Measurements from ENCODE around the gene DDX54. TPM values are rescaled to one million over a fixed set of nuclear protein-coding genes. Genes with fewer than 3 reads are reported as not detected.

DDX54 gene
- polyA plus RNA-seq, 1 donor: 51.1 TPM

- WGBS (ENCODE audit: insufficient coverage, low lambda C conversion rate): 0% methylated on average over 5 of the region's 70 CpGs
- Histone ChIP-seq H3K36me3 (ENCODE audit: control insufficient read depth, insufficient read depth, low read length) (peaks cover 9% of the 10 kb centered on the region), H3K4me1 (ENCODE audit: control insufficient read depth, insufficient read depth, low read length) (peaks cover 5% of the 10 kb centered on the region), H3K9me3 (ENCODE audit: control insufficient read depth, low read depth, low read length) (no peaks in the 10 kb centered on the region), H3K4me3 (ENCODE audit: low read length) (peak overlapping the region; percentile 4), H3K27me3 (ENCODE audit: control insufficient read depth, insufficient read depth, low read length) (peaks cover 66% of the 10 kb centered on the region), H3K27ac (ENCODE audit: low read length) (no peak overlapping the region)
- DNase-seq: peak; percentile 58 to 66
Measured at GRCh38 chr12:113152835-113153814, 32.2 kb downstream of the DDX54 start.

GRCh38 chr12:113152196-113152834 is 33.0 kb downstream of the DDX54 start:
- Histone ChIP-seq H3K9me3 (ENCODE audit: control insufficient read depth, low read depth, low read length) (no peaks in the 10 kb centered on the region), H3K36me3 (ENCODE audit: control insufficient read depth, insufficient read depth, low read length) (peaks cover under 1% of the 10 kb centered on the region), H3K4me3 (ENCODE audit: low read length) (no peak overlapping the region), H3K27ac (ENCODE audit: low read length) (no peak overlapping the region), H3K27me3 (ENCODE audit: control insufficient read depth, insufficient read depth, low read length) (peaks cover 66% of the 10 kb centered on the region), H3K4me1 (ENCODE audit: control insufficient read depth, insufficient read depth, low read length) (peaks cover 5% of the 10 kb centered on the region)
- DNase-seq: no peak
- WGBS (ENCODE audit: insufficient coverage, low lambda C conversion rate): no CpG with 5 or more reads among the region's 9 CpGs

DNA sequence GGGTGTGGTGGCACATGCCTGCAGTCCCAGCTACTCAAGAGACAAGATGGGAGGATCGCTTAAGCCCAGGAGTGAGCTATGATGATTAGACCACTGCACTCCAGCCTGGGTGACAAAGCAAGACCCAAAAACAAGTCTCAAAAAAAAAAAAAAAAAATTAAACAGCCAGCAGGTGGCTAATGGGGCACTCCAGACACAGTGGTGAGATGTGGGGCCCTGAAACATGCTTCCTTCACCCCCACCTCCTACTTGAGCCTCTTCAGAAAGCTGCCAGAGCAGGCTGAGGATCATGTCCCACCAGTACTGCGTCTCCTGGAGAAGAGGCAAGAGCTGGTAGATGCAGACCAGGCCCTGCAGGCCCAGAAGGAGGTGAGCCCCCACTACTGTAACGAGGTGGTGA is 33.6 kb downstream of the DDX54 start:
- H3K36me3 ChIP-seq (ENCODE audit: control insufficient read depth, insufficient read depth, low read length): no peaks in the 10 kb centered on the region
- peaks cover 5% of the 10 kb centered on the region for H3K4me1 ChIP-seq (ENCODE audit: control insufficient read depth, insufficient read depth, low read length)
- WGBS (ENCODE audit: insufficient coverage, low lambda C conversion rate): no CpG with 5 or more reads among the region's 3 CpGs
- H3K27ac ChIP-seq (ENCODE audit: low read length): no peak overlapping the region
- no peaks in the 10 kb centered on the region for H3K9me3 ChIP-seq (ENCODE audit: control insufficient read depth, low read depth, low read length)
- no peak for DNase-seq
- H3K4me3 ChIP-seq (ENCODE audit: low read length): no peak overlapping the region
- H3K27me3 ChIP-seq (ENCODE audit: control insufficient read depth, insufficient read depth, low read length): peaks cover 66% of the 10 kb centered on the region

DNA sequence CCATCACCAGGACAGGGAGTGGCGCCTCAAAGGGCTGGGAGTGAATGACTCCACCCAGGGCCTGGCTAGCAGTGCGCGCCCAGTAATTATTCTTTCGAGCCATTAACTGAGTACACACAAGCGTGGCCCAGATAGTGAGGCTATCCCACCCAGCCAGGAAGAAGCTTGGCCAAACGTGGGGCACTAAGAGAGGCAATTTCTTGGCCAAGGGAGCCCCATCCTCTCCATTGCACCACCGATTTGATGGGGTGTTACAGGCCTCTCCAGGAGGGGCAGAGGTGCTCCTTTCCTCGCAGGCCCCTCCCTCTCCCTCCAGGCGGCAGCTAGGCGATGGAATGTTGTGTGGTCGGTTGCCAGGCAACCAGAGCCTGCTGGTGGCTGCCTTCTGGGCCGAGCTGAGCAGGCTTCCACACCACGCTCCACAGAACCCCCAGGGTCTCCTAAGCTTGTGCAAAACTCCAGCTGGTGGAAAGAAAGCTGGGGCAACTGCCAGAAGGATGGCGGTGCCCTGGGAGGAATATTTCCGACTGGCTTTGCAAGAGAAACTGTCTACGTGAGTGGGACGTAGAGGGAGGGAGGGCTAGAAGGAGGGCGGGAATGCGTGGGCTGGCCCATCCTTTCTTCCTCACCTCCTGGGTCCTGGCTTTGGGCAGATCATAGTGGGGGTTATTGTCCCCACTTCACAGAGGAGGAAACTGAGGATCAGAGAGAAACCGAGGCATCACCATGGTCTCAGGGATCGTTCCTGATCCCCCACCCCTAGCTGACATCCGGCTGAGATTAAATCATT is 35.7 kb downstream of the DDX54 start, which contains the start of gene CFAP73:
Gene CFAP73 (plus strand): TSS at position 364 of the 790 bp plus-strand sequence. CDS start 134 bp downstream, at position 498.
- H3K27ac ChIP-seq (ENCODE audit: low read length): no peak within 1 kb of the TSS
- DNase-seq: peak; percentile 59 to 78
- peaks cover 51% of the 10 kb centered on the region for H3K27me3 ChIP-seq (ENCODE audit: control insufficient read depth, insufficient read depth, low read length)
- WGBS (ENCODE audit: insufficient coverage, low lambda C conversion rate): no CpG with 5 or more reads among the region's 22 CpGs
- peaks cover 5% of the 10 kb centered on the region for H3K4me1 ChIP-seq (ENCODE audit: control insufficient read depth, insufficient read depth, low read length)
- no peaks in the 10 kb centered on the region for H3K36me3 ChIP-seq (ENCODE audit: control insufficient read depth, insufficient read depth, low read length)
- H3K9me3 ChIP-seq (ENCODE audit: control insufficient read depth, low read depth, low read length): no peaks in the 10 kb centered on the region
- H3K4me3 ChIP-seq (ENCODE audit: low read length): no peak within 1 kb of the TSS

DNA sequence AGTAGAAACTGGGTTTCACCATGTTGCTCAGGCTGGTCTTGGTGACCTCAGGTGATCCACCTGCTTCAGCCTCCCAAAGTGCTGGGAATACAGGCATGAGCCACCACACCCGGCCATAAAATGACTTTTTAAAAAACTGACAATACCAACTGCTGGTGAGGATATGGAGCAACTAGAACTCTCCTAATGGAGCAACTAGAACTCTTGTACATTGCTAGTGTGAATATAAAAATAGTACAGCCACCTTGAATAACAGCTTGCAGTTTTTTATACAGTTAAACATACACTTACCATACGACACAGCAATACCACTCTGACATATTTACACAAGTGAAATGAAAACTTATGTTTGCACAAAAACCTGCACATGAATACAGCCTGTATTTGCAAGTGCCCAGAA is 38.3 kb downstream of the DDX54 start:
- H3K9me3 ChIP-seq (ENCODE audit: control insufficient read depth, low read depth, low read length): no peaks in the 10 kb centered on the region
- H3K36me3 ChIP-seq (ENCODE audit: control insufficient read depth, insufficient read depth, low read length): no peaks in the 10 kb centered on the region
- no peak overlapping the region for H3K4me3 ChIP-seq (ENCODE audit: low read length)
- no CpG with 5 or more reads among the region's 2 CpGs for WGBS (ENCODE audit: insufficient coverage, low lambda C conversion rate)
- no peak for DNase-seq
- peaks cover 5% of the 10 kb centered on the region for H3K4me1 ChIP-seq (ENCODE audit: control insufficient read depth, insufficient read depth, low read length)
- no peak overlapping the region for H3K27ac ChIP-seq (ENCODE audit: low read length)
- peaks cover 26% of the 10 kb centered on the region for H3K27me3 ChIP-seq (ENCODE audit: control insufficient read depth, insufficient read depth, low read length)

DNA sequence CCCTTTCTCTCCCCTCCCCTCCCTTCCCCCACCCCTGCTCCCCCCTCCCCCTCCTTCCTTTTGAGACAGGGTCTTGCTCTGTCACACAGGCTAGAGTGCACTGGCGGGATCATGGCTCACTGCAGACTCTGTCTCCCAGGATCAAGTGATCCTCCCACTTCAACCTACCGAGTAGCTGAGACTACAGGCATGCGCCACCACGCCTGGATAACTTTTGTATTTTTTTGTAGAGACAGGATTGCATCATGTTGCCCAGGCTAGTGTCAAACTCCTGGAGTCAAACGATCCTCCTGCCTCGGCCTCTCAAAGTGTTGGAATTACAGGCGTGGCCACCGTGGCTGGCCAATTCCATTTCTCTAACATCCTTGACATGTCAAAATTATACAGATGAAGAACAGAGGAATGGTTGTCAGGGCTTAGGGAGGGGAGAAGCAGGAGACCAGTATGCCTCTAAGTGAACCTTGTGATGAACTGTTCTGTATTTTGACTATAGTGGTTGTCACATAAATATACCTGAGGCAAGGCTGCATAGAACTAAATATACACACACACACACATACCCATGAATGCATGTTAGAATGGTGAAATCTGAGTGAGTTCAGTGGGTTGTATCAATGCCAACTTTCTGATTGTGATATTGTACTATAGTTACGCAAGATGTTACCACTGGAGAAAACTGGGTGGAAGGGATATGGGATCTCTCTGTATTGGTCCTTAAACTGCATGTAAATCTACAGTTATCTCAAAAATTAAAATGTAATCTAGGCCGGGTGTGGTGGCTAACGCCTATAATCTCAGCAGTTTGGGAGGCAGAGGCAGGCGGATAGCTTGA is 39.3 kb downstream of the DDX54 start:
- no peaks in the 10 kb centered on the region for H3K9me3 ChIP-seq (ENCODE audit: control insufficient read depth, low read depth, low read length)
- no peak overlapping the region for H3K27ac ChIP-seq (ENCODE audit: low read length)
- whole genome bisulfite sequencing (ENCODE audit: insufficient coverage, low lambda C conversion rate): 73% methylated on average over 2 of the region's 12 CpGs
- no peak overlapping the region for H3K4me3 ChIP-seq (ENCODE audit: low read length)
- H3K27me3 ChIP-seq (ENCODE audit: control insufficient read depth, insufficient read depth, low read length): peaks cover 17% of the 10 kb centered on the region
- H3K36me3 ChIP-seq (ENCODE audit: control insufficient read depth, insufficient read depth, low read length): no peaks in the 10 kb centered on the region
- peaks cover 5% of the 10 kb centered on the region for H3K4me1 ChIP-seq (ENCODE audit: control insufficient read depth, insufficient read depth, low read length)
- no peak for DNase-seq

DNA sequence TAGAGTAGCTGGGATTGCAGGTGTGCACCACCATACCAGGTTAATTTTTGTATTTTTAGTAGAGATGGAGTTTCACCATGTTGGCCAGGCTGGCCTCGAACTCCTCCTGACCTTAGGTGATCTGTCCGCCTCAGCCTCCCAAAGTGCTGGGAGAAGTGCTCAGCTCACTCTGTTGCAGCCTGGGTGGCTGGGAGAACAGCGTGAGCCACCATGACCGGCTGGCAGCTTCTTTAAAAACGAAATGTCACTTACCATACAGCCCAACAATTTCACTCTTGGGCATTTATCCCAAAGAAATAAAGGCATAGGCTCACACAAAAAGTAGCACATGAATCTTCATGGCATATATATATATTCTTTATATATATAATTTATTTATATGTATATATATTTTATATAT is 40.5 kb downstream of the DDX54 start:
- no peaks in the 10 kb centered on the region for H3K9me3 ChIP-seq (ENCODE audit: control insufficient read depth, low read depth, low read length)
- H3K4me1 ChIP-seq (ENCODE audit: control insufficient read depth, insufficient read depth, low read length): peaks cover 5% of the 10 kb centered on the region
- WGBS (ENCODE audit: insufficient coverage, low lambda C conversion rate): 60% methylated on average over 1 of the region's 5 CpGs
- no peak for DNase-seq
- no peaks in the 10 kb centered on the region for H3K36me3 ChIP-seq (ENCODE audit: control insufficient read depth, insufficient read depth, low read length)
- no peak overlapping the region for H3K27ac ChIP-seq (ENCODE audit: low read length)
- H3K4me3 ChIP-seq (ENCODE audit: low read length): no peak overlapping the region
- peaks cover 6% of the 10 kb centered on the region for H3K27me3 ChIP-seq (ENCODE audit: control insufficient read depth, insufficient read depth, low read length)

- Histone ChIP-seq H3K27ac (ENCODE audit: low read length) (no peak overlapping the region), H3K4me3 (ENCODE audit: low read length) (no peak overlapping the region), H3K4me1 (ENCODE audit: control insufficient read depth, insufficient read depth, low read length) (no peaks in the 10 kb centered on the region), H3K36me3 (ENCODE audit: control insufficient read depth, insufficient read depth, low read length) (no peaks in the 10 kb centered on the region), H3K9me3 (ENCODE audit: control insufficient read depth, low read depth, low read length) (no peaks in the 10 kb centered on the region), H3K27me3 (ENCODE audit: control insufficient read depth, insufficient read depth, low read length) (no peaks in the 10 kb centered on the region)
- DNase-seq: no peak
- no CpG with 5 or more reads among the region's 8 CpGs for WGBS (ENCODE audit: insufficient coverage, low lambda C conversion rate)
Measured at GRCh38 chr12:113143959-113144358, 41.3 kb downstream of the DDX54 start.

DNA sequence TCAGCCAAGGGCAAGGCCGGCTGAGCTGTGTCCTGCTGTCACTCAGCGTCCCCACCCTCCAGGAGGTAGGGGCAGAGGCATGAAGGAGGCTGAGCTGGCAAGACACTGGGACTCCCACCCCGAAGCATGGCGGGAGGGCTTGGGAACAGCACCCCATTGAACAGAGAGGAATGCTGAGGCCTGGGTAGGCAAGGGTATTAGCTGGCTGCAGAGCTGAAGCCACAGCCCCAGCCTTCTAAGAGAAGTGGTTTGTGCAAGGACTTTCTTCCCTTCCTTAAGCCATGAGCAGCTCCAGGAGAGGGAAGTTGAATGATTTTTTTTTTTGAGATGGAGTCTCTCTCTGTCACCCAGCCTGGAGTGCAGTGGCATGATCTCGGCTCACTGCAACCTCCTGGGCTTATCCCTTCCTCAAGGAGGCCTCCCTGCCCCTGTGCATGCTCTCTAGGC is 42.4 kb downstream of the DDX54 start:
- WGBS (ENCODE audit: insufficient coverage, low lambda C conversion rate): no CpG with 5 or more reads among the region's 5 CpGs
- DNase-seq: no peak
- Histone ChIP-seq H3K9me3 (ENCODE audit: control insufficient read depth, low read depth, low read length) (no peaks in the 10 kb centered on the region), H3K4me3 (ENCODE audit: low read length) (no peak overlapping the region), H3K27ac (ENCODE audit: low read length) (no peak overlapping the region), H3K4me1 (ENCODE audit: control insufficient read depth, insufficient read depth, low read length) (no peaks in the 10 kb centered on the region), H3K27me3 (ENCODE audit: control insufficient read depth, insufficient read depth, low read length) (no peaks in the 10 kb centered on the region), H3K36me3 (ENCODE audit: control insufficient read depth, insufficient read depth, low read length) (no peaks in the 10 kb centered on the region)
